GM12892 (cell line): Measurements from ENCODE around the gene NOM1.

ENCODE experiments used
- POLR2A ChIP-seq: IDR thresholded peaks from 2 replicates; pipeline ENCODE4 v1.6.1; 2011; ENCODE audit warnings: low read depth, low read length, control low read depth
- POLR2AphosphoS5 ChIP-seq: IDR thresholded peaks from 2 replicates; pipeline ENCODE4 v1.6.1; 2011; ENCODE audit warnings: low read depth, low read length, control low read depth

- TF ChIP-seq POLR2AphosphoS5, result no peak
- TF ChIP-seq POLR2A, result no peak
Measured at GRCh38 chr7:156948361-156948760, 1.2 kb upstream of the NOM1 start.
